Measurements from ENCODE around the gene USP24.

- no peak for TF ChIP-seq CTCF (IDR thresholded peaks at IDR 0.05)
- no peak for TF ChIP-seq POLR2A (IDR thresholded peaks at IDR 0.05)
Observed at GRCh38 chr1:55067914-55068313, 147.2 kb downstream of the USP24 start.

Data from lower leg skin (tissue), 3 donors.